GM21529 (cell line): ENCODE data around the gene ANKS1A.
"Not testable (repeated sequence)": the region's sequence is repeated elsewhere in the genome, so short reads cannot be mapped to it uniquely, and the experiment has no call there.

Experiments
- ATAC-seq: cut with Tn5 transposase; IDR thresholded peaks from one replicate; pipeline ENCODE4 v1.9.1; 2021; ENCODE audit not compliant: unreplicated experiment

ANKS1A gene

GRCh38 chr6:34990971-34991560 is 102.0 kb downstream of the ANKS1A start:
- ATAC-seq = no peak

GRCh38 chr6:34992376-34992775 is 103.3 kb downstream of the ANKS1A start:
- no peak for ATAC-seq

- ATAC-seq = no peak
Observed at GRCh38 chr6:34993213-34993612, 104.2 kb downstream of the ANKS1A start.

GRCh38 chr6:34994693-34995092 is 105.6 kb downstream of the ANKS1A start:
- ATAC-seq = no peak

- not testable (repeated sequence) for ATAC-seq
Observed at GRCh38 chr6:34998417-34998816, 109.4 kb downstream of the ANKS1A start.

- ATAC-seq = not testable (repeated sequence)
Observed at GRCh38 chr6:34999153-34999552, 110.1 kb downstream of the ANKS1A start.

GRCh38 chr6:34999962-35000361 is 110.9 kb downstream of the ANKS1A start:
- not testable (repeated sequence) for ATAC-seq

GRCh38 chr6:35001349-35001748 is 112.3 kb downstream of the ANKS1A start:
- ATAC-seq = not testable (repeated sequence)

- not testable (repeated sequence) for ATAC-seq
Observed at GRCh38 chr6:35003886-35004530, 115.0 kb downstream of the ANKS1A start.

GRCh38 chr6:35007016-35007415 is 118.0 kb downstream of the ANKS1A start:
- no peak for ATAC-seq

GRCh38 chr6:35008858-35009257 is 119.8 kb downstream of the ANKS1A start:
- no peak for ATAC-seq

- peak; percentile 73 for ATAC-seq
Observed at GRCh38 chr6:35011096-35012041, 122.3 kb downstream of the ANKS1A start.

- ATAC-seq = no peak
Observed at GRCh38 chr6:35013701-35014100, 124.6 kb downstream of the ANKS1A start.

GRCh38 chr6:35014341-35014740 is 125.3 kb downstream of the ANKS1A start:
- no peak for ATAC-seq

GRCh38 chr6:35014786-35015185 is 125.7 kb downstream of the ANKS1A start:
- no peak for ATAC-seq

GRCh38 chr6:35015476-35015875 is 126.4 kb downstream of the ANKS1A start:
- ATAC-seq = no peak

- ATAC-seq = no peak
Observed at GRCh38 chr6:35015996-35016395, 126.9 kb downstream of the ANKS1A start.

GRCh38 chr6:35016502-35017321 is 127.7 kb downstream of the ANKS1A start:
- ATAC-seq = no peak

GRCh38 chr6:35017411-35018181 is 128.5 kb downstream of the ANKS1A start:
- ATAC-seq = no peak

- ATAC-seq = no peak
Observed at GRCh38 chr6:35018182-35018519, 129.1 kb downstream of the ANKS1A start.
